SU-DHL-6 (cell line): ENCODE results near the gene KLRC3.
"Not testable (repeated sequence)": the region's sequence is repeated elsewhere in the genome, so short reads cannot be mapped to it uniquely, and the experiment has no call there.

Experiments
- H2AFZ ChIP-seq: fragments of 200-600 bp; sonication (generic); 2 replicates; pipeline ENCODE4 v1.6.1; 2014; ENCODE audit warnings: low read depth, mild to moderate bottlenecking, moderate library complexity, mixed read lengths, antibody characterized with exemption, low read length; ENCODE audit not compliant: severe bottlenecking
- H3F3A ChIP-seq: fragments of 200-600 bp; shearing (Covaris generic); 2 replicates; pipeline ENCODE4 v1.6.0; 2016; ENCODE audit warnings: antibody characterized with exemption, mild to moderate bottlenecking; ENCODE audit not compliant: insufficient read depth
- H3K27ac ChIP-seq: fragments of 200-600 bp; sonication (generic); 2 replicates; pipeline ENCODE4 v1.5.1; 2016; ENCODE audit warnings: low read depth, mild to moderate bottlenecking, low read length, moderate library complexity, mixed read lengths
- H3K27me3 ChIP-seq: fragments of 200-600 bp; sonication (generic), shearing (Covaris generic); 2 replicates; pipeline ENCODE4 v1.6.0; 2014; ENCODE audit warnings: mild to moderate bottlenecking, low read length
- H3K36me3 ChIP-seq: fragments of 200-600 bp; sonication (generic); 2 replicates; pipeline ENCODE4 v1.6.1; 2014; ENCODE audit warnings: mild to moderate bottlenecking, low read length, mixed read lengths
- H3K4me2 ChIP-seq: fragments of 300-600, 200-600 bp; shearing (Covaris generic), sonication (generic); 2 replicates; pipeline ENCODE4 v1.6.0; 2014; ENCODE audit warnings: low read length, low read depth, mild to moderate bottlenecking; ENCODE audit not compliant: poor library complexity, severe bottlenecking
- H3K4me3 ChIP-seq: fragments of 200-600 bp; sonication (generic); 2 replicates; pipeline ENCODE4 v1.5.1; 2014; ENCODE audit warnings: antibody characterized with exemption, low read length, mild to moderate bottlenecking, mixed read lengths; ENCODE audit not compliant: insufficient read depth, poor library complexity, severe bottlenecking
- H3K79me2 ChIP-seq: fragments of 200-600 bp; sonication (generic); 2 replicates; pipeline ENCODE4 v1.6.1; 2014; ENCODE audit warnings: mild to moderate bottlenecking, low read length, moderate library complexity; ENCODE audit not compliant: insufficient read depth
- H3K9ac ChIP-seq: fragments of 200-600 bp; sonication (generic); 2 replicates; pipeline ENCODE4 v1.7.0; 2014; ENCODE audit warnings: mild to moderate bottlenecking, low read length
- H3K9me2 ChIP-seq: fragments of 200-600 bp; sonication (generic); replicated peaks from 2 replicates; pipeline ENCODE4 v1.6.1; 2014; ENCODE audit warnings: low read length; ENCODE audit not compliant: insufficient read depth
- H3K9me3 ChIP-seq: fragments of 200-600 bp; sonication (generic); 2 replicates; pipeline ENCODE4 v1.6.1; 2014; ENCODE audit warnings: low read length, mixed read lengths; ENCODE audit not compliant: insufficient read depth
- H4K20me1 ChIP-seq: fragments of 200-600 bp; sonication (generic); 2 replicates; pipeline ENCODE4 v1.6.1; 2014; ENCODE audit warnings: low read depth, mild to moderate bottlenecking, antibody characterized with exemption, low read length, moderate library complexity, mixed read lengths
- CTCF ChIP-seq: fragments of 200-600 bp; sonication (generic); IDR thresholded peaks from one replicate; pipeline ENCODE4 v1.5.1; 2017; ENCODE audit warnings: antibody characterized with exemption, mild to moderate bottlenecking, low read length, moderate library complexity; ENCODE audit not compliant: insufficient read depth, poor library complexity, severe bottlenecking
- EZH2phosphoT487 ChIP-seq: fragments of 200-600 bp; sonication (generic), shearing (Covaris generic); conservative IDR thresholded peaks from 2 replicates; pipeline ENCODE4 v1.6.1; 2018; ENCODE audit warnings: mild to moderate bottlenecking, antibody characterized with exemption, low read length, moderate library complexity, mixed read lengths

The KLRC3 gene

GRCh38 chr12:10389904-10390303 lies 30.5 kb downstream of the KLRC3 start, which contains the start of gene KLRK1:
Gene KLRK1, minus strand, starts transcription at chr12:10390041. Its CDS starts 1,231 bp downstream, at chr12:10388810.
- no peaks in the 10 kb centered on the region for H3K79me2 ChIP-seq
- H3F3A ChIP-seq = no peaks in the 10 kb centered on the region
- H3K27ac ChIP-seq = no peak within 1 kb of the TSS
- H3K9ac ChIP-seq = no peak within 1 kb of the TSS
- TF ChIP-seq EZH2phosphoT487 (no peak), CTCF (no peak)
- H3K4me3 ChIP-seq = no peak within 1 kb of the TSS
- H2AFZ ChIP-seq = no peak within 1 kb of the TSS
- H3K9me3 ChIP-seq = no peaks in the 10 kb centered on the region
- no peaks in the 10 kb centered on the region for H3K27me3 ChIP-seq
- no peaks in the 10 kb centered on the region for H4K20me1 ChIP-seq
- H3K9me2 ChIP-seq = no peaks in the 10 kb centered on the region
- no peaks in the 10 kb centered on the region for H3K36me3 ChIP-seq
- H3K4me2 ChIP-seq = no peak within 1 kb of the TSS

GRCh38 chr12:10388624-10389413 lies 31.6 kb downstream of the KLRC3 start:
- no peak overlapping the region for H3K27ac ChIP-seq

GRCh38 chr12:10387498-10387897 lies 32.9 kb downstream of the KLRC3 start:
- H3K27me3 ChIP-seq, H3K27ac ChIP-seq, H2AFZ ChIP-seq, H3K4me3 ChIP-seq, H3K9me3 ChIP-seq, H3K9ac ChIP-seq, H3K36me3 ChIP-seq, H3F3A ChIP-seq, H3K9me2 ChIP-seq, H3K4me2 ChIP-seq, H3K79me2 ChIP-seq, H4K20me1 ChIP-seq: not testable (repeated sequence)

More at GRCh38 chr12:10388624-10389413, 31.6 kb downstream of the KLRC3 start:
- Histone ChIP-seq H3K9me3 (no peaks in the 10 kb centered on the region), H3K79me2 (no peaks in the 10 kb centered on the region), H3K36me3 (no peaks in the 10 kb centered on the region), H3K9ac (no peak overlapping the region), H3K4me3 (no peak overlapping the region), H4K20me1 (no peaks in the 10 kb centered on the region), H3K4me2 (no peak overlapping the region), H3F3A (no peaks in the 10 kb centered on the region), H2AFZ (no peak overlapping the region), H3K27me3 (no peaks in the 10 kb centered on the region), H3K9me2 (no peaks in the 10 kb centered on the region)
- TF ChIP-seq EZH2phosphoT487 = no peak

GRCh38 chr12:10386857-10387256 lies 33.5 kb downstream of the KLRC3 start:
- H3K36me3 ChIP-seq = no peaks in the 10 kb centered on the region
- H3K9me2 ChIP-seq = no peaks in the 10 kb centered on the region
- H3K9me3 ChIP-seq = no peaks in the 10 kb centered on the region
- no peak for TF ChIP-seq EZH2phosphoT487
- no peak for TF ChIP-seq CTCF
- no peak overlapping the region for H3K4me3 ChIP-seq
- no peak overlapping the region for H3K27ac ChIP-seq
- H3F3A ChIP-seq = no peaks in the 10 kb centered on the region
- no peak overlapping the region for H3K4me2 ChIP-seq
- H4K20me1 ChIP-seq = no peaks in the 10 kb centered on the region
- no peak overlapping the region for H2AFZ ChIP-seq
- no peaks in the 10 kb centered on the region for H3K27me3 ChIP-seq
- no peak overlapping the region for H3K9ac ChIP-seq
- no peaks in the 10 kb centered on the region for H3K79me2 ChIP-seq
